Activated T-helper 1 cell treated with anti-CD3 and anti-CD28 coated beads, Interleukin-2, amount 50 U/mL, for 16 hours (primary cell): Measurements from ENCODE around the gene TFF3.

Experiments used
- DNase-seq, 2 donors: peaks; one replicate each; pipeline ENCODE4 v3.0.0-alpha.2; 2020; ENCODE audit warnings: low read depth in 1 of 2, low spot score in 1 of 2

Gene TFF3

GRCh38 chr21:42289926-42290325 is 25.3 kb downstream of the TFF3 start:
- no peak for DNase-seq

DNA sequence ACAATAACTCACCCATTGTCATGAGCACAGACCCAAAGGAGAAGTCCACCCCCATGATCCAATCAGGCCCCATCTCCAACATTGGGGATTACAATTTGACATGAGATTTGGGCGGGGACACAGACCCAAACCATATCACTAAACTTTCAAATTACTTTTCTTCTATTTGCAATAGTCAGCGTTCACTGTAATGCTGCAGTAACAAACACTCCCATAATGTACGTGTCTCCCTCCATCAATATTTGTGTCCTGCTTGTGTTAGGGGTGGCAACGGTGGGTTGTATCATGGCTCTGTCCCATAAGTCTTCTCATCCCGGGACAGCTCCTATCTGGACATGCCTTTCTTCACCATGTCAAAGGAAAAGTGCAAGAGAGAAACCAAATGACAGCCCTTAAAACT is 26.2 kb downstream of the TFF3 start:
- DNase-seq = no peak

DNA sequence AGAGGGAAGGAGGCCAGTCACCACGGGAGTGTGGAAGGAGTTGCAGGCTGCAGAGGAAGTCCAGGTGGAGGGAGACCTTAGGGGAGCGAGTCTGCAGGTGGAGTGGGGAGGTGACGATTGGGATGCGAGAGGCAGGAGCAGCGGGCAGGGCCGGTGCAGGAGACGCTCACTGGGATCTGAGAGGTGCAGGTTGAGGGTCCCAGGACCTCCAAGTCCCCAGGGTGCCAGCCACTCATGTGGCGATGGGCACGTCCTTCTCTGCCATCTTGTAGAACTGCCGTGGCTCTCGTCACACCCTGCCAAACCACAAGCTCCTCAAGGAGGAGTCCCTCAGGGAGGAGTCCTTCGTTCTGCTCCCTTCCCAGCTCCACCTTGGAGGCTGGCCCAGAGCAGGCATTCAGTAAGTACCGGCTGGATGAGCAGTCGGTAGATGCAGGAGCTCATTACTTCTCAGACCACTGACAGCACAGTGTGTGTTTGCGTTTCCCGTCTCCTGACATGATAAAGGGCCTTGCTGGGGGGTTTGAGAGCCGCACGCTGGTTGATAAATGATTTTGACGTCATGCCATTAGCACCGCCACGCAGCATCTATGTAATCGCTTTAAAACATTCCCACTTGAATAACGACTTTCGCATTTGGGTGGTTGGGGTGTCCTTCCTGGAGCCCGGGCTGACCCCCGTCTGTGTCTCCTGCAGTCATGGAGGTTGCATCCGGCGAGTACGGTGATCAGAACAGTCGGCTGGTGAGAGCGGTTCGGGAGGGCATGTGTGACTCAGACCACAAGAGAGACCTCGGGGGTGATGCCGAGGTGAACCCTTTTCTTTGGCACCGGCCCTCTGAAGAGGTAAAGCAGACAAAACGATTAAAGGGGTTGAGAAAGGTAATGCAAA is 27.8 kb downstream of the TFF3 start:
- no peak for DNase-seq

GRCh38 chr21:42286416-42286815 is 28.8 kb downstream of the TFF3 start:
- DNase-seq = no peak

GRCh38 chr21:42285569-42286245 is 29.5 kb downstream of the TFF3 start:
- no peak for DNase-seq

DNA sequence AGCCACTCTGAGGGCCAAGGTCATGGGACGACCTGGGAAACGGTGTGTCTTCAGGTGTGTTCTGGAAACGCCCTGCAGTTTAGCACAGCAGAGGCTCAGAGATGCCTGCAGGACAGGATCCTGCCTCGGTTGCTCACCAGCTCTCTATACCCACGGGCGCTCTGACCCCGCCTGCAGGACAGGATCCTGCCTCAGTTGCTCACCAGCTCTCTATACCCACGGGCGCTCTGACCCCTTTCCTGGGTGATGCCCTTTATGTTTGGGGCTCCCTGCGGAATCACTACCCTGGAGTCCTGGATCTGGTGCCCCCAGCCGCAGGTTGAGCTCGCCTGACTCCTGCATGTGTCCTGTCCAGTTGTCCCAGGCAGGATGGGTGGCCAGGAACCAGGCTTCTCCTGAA is 32.5 kb downstream of the TFF3 start:
- DNase-seq = no peak

- no peak for DNase-seq
These were observed 33.2 kb downstream of the TFF3 start for GRCh38 chr21:42282021-42282420.

DNA sequence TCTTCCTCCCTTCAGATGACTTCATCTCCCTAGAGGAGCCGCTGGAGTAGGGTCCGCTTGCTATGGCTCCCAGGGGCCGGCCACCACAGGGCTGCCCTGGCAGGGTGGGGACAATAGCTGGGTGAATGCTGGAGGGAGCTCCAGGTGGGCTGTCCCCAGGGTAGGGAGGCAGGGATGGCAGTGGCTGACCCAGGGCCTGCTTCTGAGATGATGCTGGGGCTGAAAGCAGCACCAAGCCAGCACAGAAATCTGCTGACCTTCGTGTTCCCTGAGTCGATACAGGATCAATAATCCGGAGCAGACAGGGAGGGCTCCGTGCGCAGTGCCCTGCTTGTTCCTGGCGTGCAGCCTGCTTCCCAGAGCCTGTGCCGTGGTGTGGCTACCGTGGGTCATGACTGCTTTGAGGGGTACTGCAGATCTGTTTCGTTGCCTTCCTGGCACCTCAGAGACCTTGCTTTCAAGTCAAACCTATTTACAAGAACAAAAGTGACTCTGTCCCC is 34.0 kb downstream of the TFF3 start:
- no peak for DNase-seq

DNA sequence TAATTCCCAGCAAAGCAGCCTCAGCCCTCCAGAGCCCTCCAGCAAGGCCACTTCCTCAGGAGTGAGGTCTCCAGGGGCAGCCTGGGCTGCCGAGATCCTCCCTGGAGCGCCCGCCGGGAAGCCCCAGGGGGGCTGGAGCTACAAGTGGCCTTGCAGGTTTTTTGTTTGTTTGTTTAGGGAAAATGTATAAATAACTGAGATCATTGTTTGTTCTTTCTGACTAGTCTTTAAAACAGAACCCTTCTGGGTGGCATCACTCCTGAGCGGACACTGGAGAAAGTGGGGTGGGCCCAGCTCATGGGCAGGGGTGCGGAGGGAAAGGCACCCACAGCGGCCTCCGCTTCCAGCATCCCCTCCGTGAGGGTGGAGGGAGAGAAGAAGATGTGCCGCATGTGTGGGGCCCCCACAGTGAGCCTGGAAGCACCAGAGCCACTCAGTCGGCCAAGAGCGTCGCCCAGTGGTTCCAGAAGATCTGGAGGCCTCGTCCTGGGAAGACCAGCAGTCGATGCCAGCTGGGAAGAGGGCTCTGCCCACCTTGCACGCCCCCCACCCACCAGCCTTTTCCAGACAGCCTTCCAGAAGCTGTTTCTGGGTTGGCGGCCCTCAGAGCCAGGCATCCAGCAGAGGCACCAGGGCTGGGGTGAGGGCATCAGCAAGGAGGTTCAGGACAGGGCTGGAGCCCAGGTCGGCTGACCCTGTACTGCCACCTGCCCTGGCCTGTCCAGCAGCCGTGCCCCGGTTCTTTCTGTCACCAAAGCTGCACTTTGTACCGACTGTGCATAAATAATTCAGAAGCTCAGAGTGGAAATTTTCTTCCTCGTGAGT is 34.6 kb downstream of the TFF3 start:
- DNase-seq = no peak

- DNase-seq = no peak
These were observed 35.3 kb downstream of the TFF3 start for GRCh38 chr21:42279888-42280287.

- DNase-seq = no peak
These were observed 35.8 kb downstream of the TFF3 start for GRCh38 chr21:42279341-42279871.

GRCh38 chr21:42278451-42279149 is 36.6 kb downstream of the TFF3 start:
- no peak for DNase-seq

GRCh38 chr21:42277593-42277992 is 37.6 kb downstream of the TFF3 start:
- DNase-seq = no peak

- DNase-seq = no peak
These were observed 38.6 kb downstream of the TFF3 start for GRCh38 chr21:42276526-42277154.

- no peak for DNase-seq
These were observed 39.1 kb downstream of the TFF3 start for GRCh38 chr21:42276076-42276475.

DNA sequence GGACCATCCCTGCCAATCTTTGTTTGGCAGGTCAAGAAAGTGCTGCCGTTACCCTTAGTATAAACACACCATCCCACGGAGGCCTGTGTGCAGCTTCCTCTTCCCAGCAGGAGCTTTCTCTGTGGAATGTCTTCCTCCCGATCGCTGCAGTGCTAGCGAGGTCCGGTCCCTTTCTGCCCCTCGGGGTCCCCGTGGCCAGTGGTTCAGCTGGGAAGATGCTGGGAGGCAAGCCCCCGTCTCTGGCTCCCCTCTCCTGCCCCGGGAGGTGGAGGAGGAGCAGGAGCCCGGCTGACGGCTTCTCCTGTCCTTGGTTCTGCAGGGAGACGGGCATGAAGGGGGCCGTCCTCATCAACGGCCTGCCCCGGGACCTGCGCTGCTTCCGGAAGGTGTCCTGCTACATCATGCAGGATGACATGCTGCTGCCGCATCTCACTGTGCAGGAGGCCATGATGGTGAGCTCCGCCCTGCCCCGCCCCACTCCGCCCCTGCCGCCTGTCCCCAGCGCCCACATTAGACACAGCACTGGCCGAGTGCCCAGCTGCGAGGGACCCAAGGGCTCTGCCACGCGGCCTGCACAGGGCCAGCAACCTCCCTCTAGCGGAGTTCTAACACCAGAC is 42.1 kb downstream of the TFF3 start:
- DNase-seq = no peak

GRCh38 chr21:42272109-42272962 is 42.9 kb downstream of the TFF3 start:
- no peak for DNase-seq

- no peak for DNase-seq
These were observed 44.1 kb downstream of the TFF3 start for GRCh38 chr21:42271065-42271464.

- DNase-seq = no peak
These were observed 45.8 kb downstream of the TFF3 start for GRCh38 chr21:42269386-42269785.
